IMR-90 (cell line): ENCODE data around the gene RRP8. TPM values are rescaled to one million over a fixed set of nuclear protein-coding genes. Genes with fewer than 3 reads are reported as not detected.

Experiments used
- ATAC-seq: fragments of 200-7000 bp; cut with Tn5 transposase; 2 replicates; pipeline ENCODE4 v1.9.1; 2020; ENCODE audit warnings: low read depth, mild to moderate bottlenecking, moderate library complexity
- BruUV-seq: library from RNA; stranded (reverse); fragments of 400-500 nt; replicated peaks from 2 replicates; lab custom pipeline; 2021; lab: Mats Ljungman, UMichigan
- CTCF ChIA-PET: fragments of 300-600 bp; formaldehyde crosslinking; extraction: SDS; loops from one replicate; lab custom pipeline; 2021; ENCODE audit warnings: antibody characterized with exemption; lab: Yijun Ruan, JAX
- POLR2A ChIA-PET: fragments of 300-600 bp; sonication (Branson Sonifier 250); formaldehyde crosslinking; loops from one replicate; lab custom pipeline; 2022; ENCODE audit warnings: antibody characterized with exemption; ENCODE audit not compliant: unreplicated experiment; lab: Charles Lee
- DNase-seq: peaks from one replicate; pipeline ENCODE4 v3.0.0; 2013
- H2AFZ ChIP-seq: replicated peaks from 2 replicates; pipeline ENCODE3; 2013; ENCODE audit warnings: low read length, mild to moderate bottlenecking; ENCODE audit not compliant: poor library complexity
- H2AK5ac ChIP-seq: 2 replicates; pipeline ENCODE4 v1.6.1; 2013; ENCODE audit warnings: low read depth, low read length, inconsistent platforms
- H2AK9ac ChIP-seq: replicated peaks from 2 replicates; pipeline ENCODE3; 2013; ENCODE audit warnings: mild to moderate bottlenecking, low read depth, low read length, moderate library complexity; ENCODE audit not compliant: poor library complexity
- H2BK120ac ChIP-seq: 2 replicates; pipeline ENCODE4 v1.6.1; 2013; ENCODE audit warnings: low read depth, low read length, inconsistent platforms
- H2BK15ac ChIP-seq: 3 replicates; pipeline ENCODE4 v1.6.1; 2013; ENCODE audit warnings: low read depth, low read length, inconsistent platforms
- H2BK20ac ChIP-seq: 2 replicates; pipeline ENCODE4 v1.6.1; 2013; ENCODE audit warnings: low read depth, mild to moderate bottlenecking, inconsistent platforms, low read length, moderate library complexity
- H2BK5ac ChIP-seq: 2 replicates; pipeline ENCODE4 v1.6.1; 2013; ENCODE audit warnings: mild to moderate bottlenecking, low read depth, low read length, inconsistent platforms; ENCODE audit not compliant: poor library complexity, severe bottlenecking
- H3K14ac ChIP-seq: replicated peaks from 2 replicates; pipeline ENCODE4 v1.6.1; 2013; ENCODE audit warnings: low read depth, low read length, inconsistent platforms
- H3K18ac ChIP-seq: 2 replicates; pipeline ENCODE4 v1.6.1; 2013; ENCODE audit warnings: low read depth, low read length, control low read depth
- H3K23ac ChIP-seq: 2 replicates; pipeline ENCODE4 v1.6.1; 2013; ENCODE audit warnings: low read depth, low read length, inconsistent platforms
- H3K27ac ChIP-seq: 2 replicates; pipeline ENCODE4 v1.5.1; 2013; ENCODE audit warnings: mild to moderate bottlenecking, control low read depth, low read length; ENCODE audit not compliant: insufficient read depth
- H3K27me3 ChIP-seq: 2 replicates; pipeline ENCODE4 v1.6.1; 2013; ENCODE audit warnings: low read length; ENCODE audit not compliant: control insufficient read depth, insufficient read depth
- H3K36me3 ChIP-seq: 2 replicates; pipeline ENCODE4 v1.6.1; 2013; ENCODE audit warnings: low read length, mixed read lengths; ENCODE audit not compliant: control insufficient read depth, insufficient read depth
- H3K4ac ChIP-seq: 2 replicates; pipeline ENCODE4 v1.6.1; 2013; ENCODE audit warnings: low read depth, low read length, inconsistent platforms
- H3K4me1 ChIP-seq: 2 replicates; pipeline ENCODE4 v1.6.1; 2013; ENCODE audit warnings: low read length, mixed read lengths; ENCODE audit not compliant: control insufficient read depth, insufficient read depth
- H3K4me2 ChIP-seq: 2 replicates; pipeline ENCODE4 v1.6.1; 2013; ENCODE audit warnings: low read depth, mild to moderate bottlenecking, control low read depth, low read length, moderate library complexity
- H3K4me3 ChIP-seq: 2 replicates; pipeline ENCODE4 v1.5.1; 2013; ENCODE audit warnings: low read depth, mild to moderate bottlenecking, control low read depth, low read length, moderate library complexity; ENCODE audit not compliant: insufficient read depth
- H3K56ac ChIP-seq: 2 replicates; pipeline ENCODE4 v1.6.1; 2013; ENCODE audit warnings: low read length, inconsistent platforms; ENCODE audit not compliant: insufficient read depth; ENCODE audit errors: extremely low read depth
- H3K79me1 ChIP-seq, 2 experiments: 2 replicates each; pipeline ENCODE4 v1.6.1; 2013; ENCODE audit warnings: low read length in 2 of 2, inconsistent platforms in 1 of 2, low read depth in 1 of 2
- H3K9ac ChIP-seq: 2 replicates; pipeline ENCODE4 v1.6.1; 2013; ENCODE audit warnings: low read depth, low read length, control low read depth
- H3K9me1 ChIP-seq: 2 replicates; pipeline ENCODE4 v1.6.1; 2013; ENCODE audit warnings: low read length, inconsistent platforms; ENCODE audit not compliant: insufficient read depth
- H3K9me3 ChIP-seq: 2 replicates; pipeline ENCODE4 v1.6.1; 2013; ENCODE audit warnings: low read length; ENCODE audit not compliant: control insufficient read depth, insufficient read depth
- H4K20me1 ChIP-seq: 2 replicates; pipeline ENCODE4 v1.6.1; 2013; ENCODE audit warnings: low read length, inconsistent platforms; ENCODE audit not compliant: insufficient read depth
- H4K5ac ChIP-seq: 2 replicates; pipeline ENCODE4 v1.6.1; 2013; ENCODE audit warnings: mild to moderate bottlenecking, low read depth, low read length, control low read depth
- H4K8ac ChIP-seq, 2 experiments: 2 replicates each; pipeline ENCODE4 v1.6.1; 2013; ENCODE audit warnings: low read depth in 2 of 2, low read length in 2 of 2, control low read depth in 1 of 2, inconsistent platforms in 1 of 2
- H4K91ac ChIP-seq: 2 replicates; pipeline ENCODE4 v1.6.1; 2013; ENCODE audit warnings: low read depth, low read length, inconsistent platforms; ENCODE audit not compliant: insufficient read depth
- BHLHE40 ChIP-seq: fragments of 150-350 bp; IDR thresholded peaks from 2 replicates; pipeline ENCODE4 v1.6.1; 2016; ENCODE audit warnings: mild to moderate bottlenecking, low read depth, low read length
- CEBPB ChIP-seq: IDR thresholded peaks from 2 replicates; pipeline ENCODE4 v1.6.1; 2012; ENCODE audit warnings: low read depth, low read length, improper control_type of control experiment
- MXI1 ChIP-seq: IDR thresholded peaks from 2 replicates; pipeline ENCODE4 v1.6.1; 2012; ENCODE audit warnings: low read depth, mild to moderate bottlenecking, low read length, moderate library complexity, borderline replicate concordance
- NFE2L2 ChIP-seq: fragments of 150-350 bp; IDR thresholded peaks from 2 replicates; pipeline ENCODE4 v1.6.1; 2016; ENCODE audit warnings: low read depth, mild to moderate bottlenecking, low read length
- WGBS, 2 experiments: methylation state at CpG; one replicate each; pipeline versions ENCODE4 v1.1.5 to v1.1.7; 2013; ENCODE audit warnings: missing lambda C conversion rate in 2 of 2; ENCODE audit not compliant: insufficient read length in 1 of 2; ENCODE audit errors: extremely low coverage in 2 of 2; 5-methylcytosine and 5-hydroxymethylcytosine counted together
- dilution Hi-C: fragments of 300-500 bp; cut with HindIII; formaldehyde crosslinking; loops from one replicate; pipeline ENCODE4 v1.14.3; 2018; ENCODE audit warnings: low sequenced_read_pairs; ENCODE audit not compliant: unreplicated experiment
- in situ Hi-C: fragments of 300-500 bp; cut with MboI; formaldehyde crosslinking; loops from 3 replicates; pipeline ENCODE4 v1.14.3; 2019; ENCODE audit warnings: low sequenced_read_pairs, inconsistent platforms, mixed read lengths
- intact Hi-C: fragments of 100-400 bp; cut with micrococcal nuclease; formaldehyde crosslinking; loops from 2 replicates; pipeline ENCODE4 v1.10.0; 2022
- polyA plus RNA-seq, 3 experiments: library from polyadenylated mRNA; depleted of rRNA; stranded (reverse); fragments of >200 nt; gene quantifications; 2 replicates each; pipeline ENCODE4 v1.2.3, GENCODE V29; 2012; ENCODE audit warnings: low replicate concordance in 1 of 3
- total RNA-seq: library from RNA; depleted of rRNA; stranded (reverse); fragments of >200 nt; gene quantifications from 2 replicates; pipeline ENCODE4 v1.2.3, GENCODE V29; 2012
- TF ChIP-seq, protein P1 (sequence below): fragments of 150-350 bp; IDR thresholded peaks from 2 replicates; pipeline ENCODE4 v1.6.1; 2016; ENCODE audit warnings: low read depth, mild to moderate bottlenecking, low read length, moderate library complexity, borderline replicate concordance

RRP8 gene
- total and polyA plus RNA-seq, 2 of the 4 experiments (the other 2 are of a cell fraction): 10.8 to 11.5 TPM

- intact Hi-C loops (no loop called here), in situ Hi-C loops (no loop called here), dilution Hi-C loops (no loop called here)
- H3K4ac ChIP-seq: peak overlapping the region; percentile 83
- no TSS peak for BruUV-seq
- CTCF ChIA-PET: interaction anchor here (1.1 kb wide), 1 partner anchor 36 kb away, joined by 4 read pairs; the partner anchor contains the start of gene MRPL17
- H3K9me3 ChIP-seq: no peaks in the 10 kb centered on the region
- no peak overlapping the region for H3K4me2 ChIP-seq
- peaks cover 16% of the 10 kb centered on the region for H3K4me1 ChIP-seq
- peak overlapping the region; percentile 64; the same call in 1 of the 2 replicates for H3K14ac ChIP-seq
- no peak overlapping the region for H2BK15ac ChIP-seq
- H2BK120ac ChIP-seq: no peak overlapping the region
- peaks cover 4% of the 10 kb centered on the region; the same call in 1 of the 2 replicates for H3K36me3 ChIP-seq
- H3K27me3 ChIP-seq: 0 out of 2 replicates have a peak, but pooled peaks cover 3% of the 10 kb centered on the region
- no peak overlapping the region for H2AK9ac ChIP-seq
- H3K4me3 ChIP-seq: no peak overlapping the region
- ATAC-seq (no peak), DNase-seq (no peak)
- peak overlapping the region; percentile 10; the same call in 1 of the 2 replicates for H3K56ac ChIP-seq
- H3K79me1 ChIP-seq: peaks cover 5 to 40% of the 10 kb centered on the region in 2 experiments; a peak in 3 of 4 replicates
- no peak overlapping the region for H4K5ac ChIP-seq
- H3K27ac ChIP-seq: no peak overlapping the region
- H4K91ac ChIP-seq: no peak overlapping the region
- no peak overlapping the region for H3K23ac ChIP-seq
- POLR2A ChIA-PET: no interaction called here
- H2AFZ ChIP-seq: no peak overlapping the region
- H3K9me1 ChIP-seq: peaks cover 26% of the 10 kb centered on the region
- peaks cover 5% of the 10 kb centered on the region; the same call in 1 of the 2 replicates for H4K20me1 ChIP-seq
- H4K8ac ChIP-seq: peak overlapping the region in 1 of 2 experiments; percentile 94; a peak in 1 of 4 replicates
- no peak overlapping the region for H2BK20ac ChIP-seq
- H3K18ac ChIP-seq: no peak overlapping the region
- no peak overlapping the region for H2BK5ac ChIP-seq
- TF ChIP-seq BHLHE40 (no peak), CEBPB (no peak), MXI1 (no peak), NFE2L2 (no peak)
- TF ChIP-seq, protein P1, sequence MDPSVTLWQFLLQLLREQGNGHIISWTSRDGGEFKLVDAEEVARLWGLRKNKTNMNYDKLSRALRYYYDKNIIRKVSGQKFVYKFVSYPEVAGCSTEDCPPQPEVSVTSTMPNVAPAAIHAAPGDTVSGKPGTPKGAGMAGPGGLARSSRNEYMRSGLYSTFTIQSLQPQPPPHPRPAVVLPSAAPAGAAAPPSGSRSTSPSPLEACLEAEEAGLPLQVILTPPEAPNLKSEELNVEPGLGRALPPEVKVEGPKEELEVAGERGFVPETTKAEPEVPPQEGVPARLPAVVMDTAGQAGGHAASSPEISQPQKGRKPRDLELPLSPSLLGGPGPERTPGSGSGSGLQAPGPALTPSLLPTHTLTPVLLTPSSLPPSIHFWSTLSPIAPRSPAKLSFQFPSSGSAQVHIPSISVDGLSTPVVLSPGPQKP: no peak
- 0 out of 2 replicates have a peak overlapping the region, but pooled peaks have one; percentile 23 for H2AK5ac ChIP-seq
- H3K9ac ChIP-seq: no peak overlapping the region
- WGBS, 2 experiments: 90% methylated on average over 2 of the region's 2 CpGs; no CpG with 5 or more reads in 1 of the 2 experiments
Measured at GRCh38 chr11:6647836-6648235, 44.4 kb upstream of the RRP8 start.
